H1 (cell line): ENCODE results near the gene MAFG. TPM values are rescaled to one million over a fixed set of nuclear protein-coding genes. Genes with fewer than 3 reads are reported as not detected.

Source experiments
- ATF3 ChIP-seq: IDR thresholded peaks from 2 replicates; pipeline ENCODE4 v1.6.1; 2011; ENCODE audit warnings: low read depth, mild to moderate bottlenecking, low read length; ENCODE audit not compliant: insufficient read depth
- CHD2 ChIP-seq: IDR thresholded peaks from 2 replicates; pipeline ENCODE4 v1.6.1; 2012; ENCODE audit warnings: low read length, improper control_type of control experiment
- CTBP2 ChIP-seq: IDR thresholded peaks from 2 replicates; pipeline ENCODE4 v1.7.0; 2011; ENCODE audit warnings: borderline replicate concordance, mild to moderate bottlenecking, moderate library complexity, mixed read lengths, low read length; ENCODE audit not compliant: insufficient read depth, insufficient read length
- CTCF ChIP-seq, 3 experiments: IDR thresholded peaks; 1 replicate in 2 of 3; 2 replicates in 1 of 3; pipeline versions ENCODE4 v1.5.1 to v1.6.1; 2011; ENCODE audit warnings: low read length in 3 of 3, mild to moderate bottlenecking in 3 of 3, inconsistent platforms in 2 of 3, low read depth in 1 of 3, moderate library complexity in 1 of 3; ENCODE audit not compliant: insufficient read depth in 1 of 3; ENCODE audit errors: control extremely low read depth in 1 of 3
- EGR1 ChIP-seq: IDR thresholded peaks from 2 replicates; pipeline ENCODE4 v1.6.1; 2011; ENCODE audit warnings: low read depth, low read length, borderline replicate concordance
- HDAC2 ChIP-seq, 2 experiments: fragments of 300-600 bp in 1 of 2; sonication (generic) in 1 of 2; IDR thresholded peaks; 2 replicates each; pipeline ENCODE4 v1.6.1; 2011 to 2012; ENCODE audit warnings: low read depth in 2 of 2, low read length in 2 of 2, mild to moderate bottlenecking in 2 of 2, moderate library complexity in 2 of 2, borderline replicate concordance in 1 of 2, inconsistent platforms in 1 of 2
- HDAC6 ChIP-seq: IDR thresholded peaks from one replicate; pipeline ENCODE4 v1.7.1; 2012; ENCODE audit warnings: low read depth, mild to moderate bottlenecking, inconsistent platforms, low read length, moderate library complexity
- RBBP5 ChIP-seq: IDR thresholded peaks from 2 replicates; pipeline ENCODE4 v1.7.1; 2012; ENCODE audit warnings: low read depth, mild to moderate bottlenecking, inconsistent platforms, low read length, moderate library complexity, borderline replicate concordance
- RXRA ChIP-seq: IDR thresholded peaks from 2 replicates; pipeline ENCODE4 v1.6.1; 2011; ENCODE audit warnings: low read depth, mild to moderate bottlenecking, low read length, moderate library complexity; ENCODE audit not compliant: insufficient read depth
- SP1 ChIP-seq: IDR thresholded peaks from 2 replicates; pipeline ENCODE4 v1.6.1; 2011; ENCODE audit warnings: low read depth, low read length
- TAF7 ChIP-seq: optimal IDR thresholded peaks from 2 replicates; pipeline ENCODE3; 2011; ENCODE audit warnings: low read depth, mild to moderate bottlenecking, inconsistent platforms, low read length, moderate library complexity, borderline replicate concordance
- polyA plus RNA-seq, 7 experiments: library from polyadenylated mRNA; depleted of rRNA in 3 of 7; stranded (reverse) in 5 of 7; unstranded in 2 of 7; fragments of >200 nt in 5 of 7; fragments of 200-250 nt in 2 of 7; gene quantifications; 1 replicate in 5 of 7; 2 replicates in 1 of 7; 4 replicates in 1 of 7; pipeline versions ENCODE4 v1.2.1 to v1.2.3, GENCODE V29; 2011 to 2013; ENCODE audit warnings: missing spikeins in 2 of 7, mixed read lengths in 2 of 7
- total RNA-seq: library from RNA; stranded (reverse); fragmentation: NEBNext Ultra II Directional; extraction: Animal tissue kit (Norgen Biotek cat#: 25700); gene quantifications from 2 replicates; pipeline ENCODE4 v1.2.1, GENCODE V29; 2021

The MAFG gene
- total and polyA plus RNA-seq, 2 of the 8 experiments (the other 6 are each of a cell fraction or from before 2014, with no cell fraction given), result 25.5 to 26.9 TPM

GRCh38 chr17:81960130-81960958 is 32.8 kb upstream of the MAFG start (continued):
- TF ChIP-seq HDAC2 (IDR thresholded peaks at IDR 0.05; ENCODE audit: borderline replicate concordance in 1 of 2, low read depth in 2 of 2, low read length in 2 of 2), result no peak
- TF ChIP-seq RXRA, result no peak
- no peak for TF ChIP-seq SP1
- no peak for TF ChIP-seq CTCF (IDR thresholded peaks at IDR 0.05; ENCODE audit: control extremely low read depth in 1 of 3, insufficient read depth in 1 of 3, low read depth in 1 of 3, low read length in 3 of 3)
- TF ChIP-seq CHD2, result no peak
- no peak for TF ChIP-seq EGR1
- TF ChIP-seq ATF3, result no peak
- TF ChIP-seq CTBP2, result no peak
- no peak for TF ChIP-seq TAF7
- TF ChIP-seq HDAC6, result no peak
- no peak for TF ChIP-seq RBBP5
